ENCODE data around the gene PLEKHO1.
"Not testable (repeated sequence)": the region's sequence is repeated elsewhere in the genome, so short reads cannot be mapped to it uniquely, and the experiment has no call there.

Gene PLEKHO1

GRCh38 chr1:150176593-150176992 is 26.9 kb downstream of the PLEKHO1 start:
- DNase-seq: no peak

- DNase-seq: no peak
Observed at GRCh38 chr1:150178548-150178947, 28.8 kb downstream of the PLEKHO1 start.

GRCh38 chr1:150179867-150180266 is 30.2 kb downstream of the PLEKHO1 start:
- no peak for DNase-seq

- DNase-seq: no peak
Observed at GRCh38 chr1:150180474-150180873, 30.8 kb downstream of the PLEKHO1 start.

- DNase-seq: no peak
Observed at GRCh38 chr1:150182247-150182646, 32.5 kb downstream of the PLEKHO1 start.

GRCh38 chr1:150183061-150183460 is 33.3 kb downstream of the PLEKHO1 start:
- no peak for DNase-seq

- no peak for DNase-seq
Observed at GRCh38 chr1:150185481-150185880, 35.8 kb downstream of the PLEKHO1 start.

GRCh38 chr1:150186438-150186788 is 36.7 kb downstream of the PLEKHO1 start:
- DNase-seq: not testable (repeated sequence)

- DNase-seq: no peak
Observed at GRCh38 chr1:150186789-150187559, 37.3 kb downstream of the PLEKHO1 start.

GRCh38 chr1:150187560-150187931 is 37.8 kb downstream of the PLEKHO1 start:
- no peak for DNase-seq

- DNase-seq: no peak
Observed at GRCh38 chr1:150192012-150192411, 42.3 kb downstream of the PLEKHO1 start.

- DNase-seq: no peak
Observed at GRCh38 chr1:150194381-150195031, 44.8 kb downstream of the PLEKHO1 start.

- DNase-seq: no peak
Observed at GRCh38 chr1:150196417-150196816, 46.7 kb downstream of the PLEKHO1 start.

- DNase-seq: no peak
Observed at GRCh38 chr1:150207281-150207971, 57.7 kb downstream of the PLEKHO1 start.

GRCh38 chr1:150208460-150208859 is 58.7 kb downstream of the PLEKHO1 start:
- DNase-seq: not testable (repeated sequence)

All from femur (tissue), 1 donor.